Neural cell (in vitro differentiated cells): Measurements from ENCODE around the gene SLCO1B3. TPM values are rescaled to one million over a fixed set of nuclear protein-coding genes. Genes with fewer than 3 reads are reported as not detected.

Experiments used
- H2AFZ ChIP-seq: fragments of 200-600, 300-800 bp; sonication (generic), shearing (Covaris generic); 2 replicates; pipeline ENCODE4 v1.6.0; 2014; ENCODE audit warnings: low read depth, mild to moderate bottlenecking, antibody characterized with exemption, low read length, moderate library complexity
- H3F3A ChIP-seq: fragments of 200-600 bp; shearing (Covaris generic); 2 replicates; pipeline ENCODE4 v1.6.1; 2016; ENCODE audit warnings: mild to moderate bottlenecking, moderate library complexity, mixed read lengths, antibody characterized with exemption, low read length; ENCODE audit not compliant: insufficient read depth, poor library complexity, severe bottlenecking
- H3K27ac ChIP-seq: fragments of 200-600, 300-800 bp; sonication (generic), shearing (Covaris generic); 2 replicates; pipeline ENCODE4 v1.5.1; 2014; ENCODE audit warnings: mild to moderate bottlenecking, low read length, moderate library complexity
- H3K27me3 ChIP-seq: fragments of 300-800, 200-600 bp; sonication (generic), shearing (Covaris generic); 2 replicates; pipeline ENCODE4 v1.6.0; 2014; ENCODE audit warnings: mild to moderate bottlenecking, low read depth, low read length, moderate library complexity; ENCODE audit not compliant: insufficient read depth
- H3K36me3 ChIP-seq: fragments of 300-800, 200-600 bp; sonication (generic), shearing (Covaris generic); 2 replicates; pipeline ENCODE4 v1.5.1; 2014; ENCODE audit warnings: mild to moderate bottlenecking, antibody characterized with exemption, low read length, moderate library complexity; ENCODE audit not compliant: insufficient read depth
- H3K4me2 ChIP-seq: fragments of 300-800, 200-600 bp; sonication (generic), shearing (Covaris generic); 2 replicates; pipeline ENCODE4 v1.6.0; 2014; ENCODE audit warnings: mild to moderate bottlenecking, low read length
- H3K4me3 ChIP-seq: fragments of 300-800, 200-600 bp; sonication (generic), shearing (Covaris generic); 2 replicates; pipeline ENCODE4 v1.5.1; 2014; ENCODE audit warnings: mild to moderate bottlenecking, low read length, moderate library complexity
- H3K79me2 ChIP-seq: fragments of 200-600 bp; shearing (Covaris generic); replicated peaks from 2 replicates; pipeline ENCODE4 v1.6.0; 2014; ENCODE audit warnings: mild to moderate bottlenecking, low read length, moderate library complexity; ENCODE audit not compliant: insufficient read depth
- H3K9ac ChIP-seq: fragments of 300-800, 200-600 bp; sonication (generic), shearing (Covaris generic); 2 replicates; pipeline ENCODE4 v1.6.1; 2016; ENCODE audit warnings: mild to moderate bottlenecking, low read length, mixed read lengths
- H3K9me2 ChIP-seq: fragments of 200-600 bp; shearing (Covaris generic); 2 replicates; pipeline ENCODE4 v1.6.1; 2016; ENCODE audit warnings: mild to moderate bottlenecking, low read length, mixed read lengths; ENCODE audit not compliant: insufficient read depth
- H3K9me3 ChIP-seq: fragments of 200-600, 300-800 bp; sonication (generic), shearing (Covaris generic); 2 replicates; pipeline ENCODE4 v1.6.1; 2016; ENCODE audit warnings: mild to moderate bottlenecking, mixed run types, low read length, moderate library complexity, mixed read lengths
- H4K20me1 ChIP-seq: fragments of 200-600 bp; shearing (Covaris generic); 2 replicates; pipeline ENCODE4 v1.6.1; 2016; ENCODE audit warnings: mild to moderate bottlenecking, mixed run types; ENCODE audit not compliant: insufficient read depth
- EP300 ChIP-seq: fragments of 450-650 bp; conservative IDR thresholded peaks from 2 replicates; pipeline ENCODE4 v1.6.1; 2014; ENCODE audit warnings: antibody characterized with exemption, mild to moderate bottlenecking, moderate library complexity; ENCODE audit not compliant: poor library complexity, severe bottlenecking
- EZH2 ChIP-seq: fragments of 200-600, 300-800 bp; shearing (Covaris generic), sonication (generic); IDR thresholded peaks from 2 replicates; pipeline ENCODE4 v1.6.1; 2014; ENCODE audit warnings: antibody characterized with exemption, low read length, borderline replicate concordance, mild to moderate bottlenecking; ENCODE audit not compliant: insufficient read depth, poor library complexity, severe bottlenecking
- MXI1 ChIP-seq: fragments of 450-650 bp; conservative IDR thresholded peaks from 2 replicates; pipeline ENCODE4 v1.6.1; 2014; ENCODE audit warnings: antibody characterized with exemption, mild to moderate bottlenecking; ENCODE audit not compliant: poor library complexity, severe bottlenecking
- POLR2AphosphoS5 ChIP-seq: IDR thresholded peaks from 2 replicates; pipeline ENCODE4 v1.6.1; 2012
- RAD21 ChIP-seq: fragments of 450-650 bp; conservative IDR thresholded peaks from 2 replicates; pipeline ENCODE4 v1.6.1; 2014; ENCODE audit warnings: antibody characterized with exemption, mild to moderate bottlenecking, moderate library complexity
- SMC3 ChIP-seq: fragments of 450-650 bp; conservative IDR thresholded peaks from 2 replicates; pipeline ENCODE4 v1.6.1; 2014; ENCODE audit warnings: antibody characterized with exemption, mild to moderate bottlenecking, moderate library complexity; ENCODE audit not compliant: poor library complexity
- TAF1 ChIP-seq: IDR thresholded peaks from 2 replicates; pipeline ENCODE4 v1.6.1; 2012; ENCODE audit warnings: low read depth
- polyA plus RNA-seq: library from polyadenylated mRNA; depleted of rRNA; stranded (reverse); fragments of >200 nt; gene quantifications from 2 replicates; pipeline ENCODE4 v1.2.3, GENCODE V29; 2014
- TF ChIP-seq, protein P1 (sequence below): IDR thresholded peaks from 2 replicates; pipeline ENCODE4 v1.6.1; 2012; ENCODE audit warnings: borderline replicate concordance
- TF ChIP-seq, protein P2 (sequence below): fragments of 450-650 bp; IDR thresholded peaks from 2 replicates; pipeline ENCODE4 v1.5.1; 2014; ENCODE audit warnings: antibody characterized with exemption, mild to moderate bottlenecking, moderate library complexity; ENCODE audit not compliant: poor library complexity, severe bottlenecking

The SLCO1B3 gene
- polyA plus RNA-seq, 1 donor from 2014 or later = not detected

DNA sequence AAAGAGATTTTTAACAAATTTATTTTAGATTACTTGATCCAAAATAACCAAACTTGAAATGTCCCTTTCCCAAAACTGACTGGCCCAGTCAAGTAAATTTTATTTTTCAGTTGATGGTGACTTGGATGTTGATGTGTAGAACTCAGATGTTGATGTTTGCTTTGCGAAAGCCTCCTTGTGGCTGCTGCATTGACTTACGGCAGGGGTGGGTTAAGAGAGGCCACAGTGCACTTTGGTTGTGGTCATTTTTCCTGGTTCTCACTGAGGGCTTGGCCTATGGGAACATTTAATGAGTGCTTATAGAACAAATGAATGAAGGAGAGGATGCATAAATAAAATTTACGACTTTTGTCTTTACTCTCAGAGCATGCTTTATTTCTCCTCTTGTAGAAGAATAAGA, 52.6 kb downstream of the SLCO1B3 start:
- no peak overlapping the region for H2AFZ ChIP-seq
- no peak for TF ChIP-seq POLR2AphosphoS5
- no peaks in the 10 kb centered on the region for H3K79me2 ChIP-seq

DNA sequence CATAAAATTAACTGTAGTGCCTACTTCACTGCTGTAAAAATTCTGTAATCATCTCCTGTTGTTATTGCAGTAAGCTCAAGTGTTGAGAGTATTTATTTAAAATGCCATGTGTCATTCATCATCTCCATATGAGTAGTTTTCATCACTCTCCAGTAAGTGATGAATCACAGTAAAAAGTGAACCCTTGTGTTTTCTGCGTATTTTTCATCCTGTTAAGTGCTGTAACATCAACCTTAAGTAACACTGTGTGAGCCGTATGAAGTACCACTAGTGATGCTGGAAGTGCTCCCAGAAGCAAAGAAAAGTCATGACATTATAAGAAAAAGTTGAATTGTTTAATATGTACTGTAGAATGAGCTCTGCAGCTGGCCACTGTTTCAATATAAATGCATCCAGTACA, 55.4 kb downstream of the SLCO1B3 start:
- Histone ChIP-seq H3K27ac (no peak overlapping the region), H3K9me3 (no peaks in the 10 kb centered on the region), H3K36me3 (no peaks in the 10 kb centered on the region), H3K4me2 (no peak overlapping the region), H3K9ac (no peak overlapping the region), H4K20me1 (no peaks in the 10 kb centered on the region), H3K79me2 (no peaks in the 10 kb centered on the region), H3F3A (no peaks in the 10 kb centered on the region), H3K4me3 (no peak overlapping the region), H3K27me3 (no peaks in the 10 kb centered on the region), H3K9me2 (no peaks in the 10 kb centered on the region), H2AFZ (no peak overlapping the region)
- no peak for TF ChIP-seq POLR2AphosphoS5
- TF ChIP-seq, protein P1, sequence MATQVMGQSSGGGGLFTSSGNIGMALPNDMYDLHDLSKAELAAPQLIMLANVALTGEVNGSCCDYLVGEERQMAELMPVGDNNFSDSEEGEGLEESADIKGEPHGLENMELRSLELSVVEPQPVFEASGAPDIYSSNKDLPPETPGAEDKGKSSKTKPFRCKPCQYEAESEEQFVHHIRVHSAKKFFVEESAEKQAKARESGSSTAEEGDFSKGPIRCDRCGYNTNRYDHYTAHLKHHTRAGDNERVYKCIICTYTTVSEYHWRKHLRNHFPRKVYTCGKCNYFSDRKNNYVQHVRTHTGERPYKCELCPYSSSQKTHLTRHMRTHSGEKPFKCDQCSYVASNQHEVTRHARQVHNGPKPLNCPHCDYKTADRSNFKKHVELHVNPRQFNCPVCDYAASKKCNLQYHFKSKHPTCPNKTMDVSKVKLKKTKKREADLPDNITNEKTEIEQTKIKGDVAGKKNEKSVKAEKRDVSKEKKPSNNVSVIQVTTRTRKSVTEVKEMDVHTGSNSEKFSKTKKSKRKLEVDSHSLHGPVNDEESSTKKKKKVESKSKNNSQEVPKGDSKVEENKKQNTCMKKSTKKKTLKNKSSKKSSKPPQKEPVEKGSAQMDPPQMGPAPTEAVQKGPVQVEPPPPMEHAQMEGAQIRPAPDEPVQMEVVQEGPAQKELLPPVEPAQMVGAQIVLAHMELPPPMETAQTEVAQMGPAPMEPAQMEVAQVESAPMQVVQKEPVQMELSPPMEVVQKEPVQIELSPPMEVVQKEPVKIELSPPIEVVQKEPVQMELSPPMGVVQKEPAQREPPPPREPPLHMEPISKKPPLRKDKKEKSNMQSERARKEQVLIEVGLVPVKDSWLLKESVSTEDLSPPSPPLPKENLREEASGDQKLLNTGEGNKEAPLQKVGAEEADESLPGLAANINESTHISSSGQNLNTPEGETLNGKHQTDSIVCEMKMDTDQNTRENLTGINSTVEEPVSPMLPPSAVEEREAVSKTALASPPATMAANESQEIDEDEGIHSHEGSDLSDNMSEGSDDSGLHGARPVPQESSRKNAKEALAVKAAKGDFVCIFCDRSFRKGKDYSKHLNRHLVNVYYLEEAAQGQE = no peak
- no peak for TF ChIP-seq MXI1
- no peak for TF ChIP-seq EZH2
- TF ChIP-seq SMC3 = no peak
- TF ChIP-seq, protein P2, sequence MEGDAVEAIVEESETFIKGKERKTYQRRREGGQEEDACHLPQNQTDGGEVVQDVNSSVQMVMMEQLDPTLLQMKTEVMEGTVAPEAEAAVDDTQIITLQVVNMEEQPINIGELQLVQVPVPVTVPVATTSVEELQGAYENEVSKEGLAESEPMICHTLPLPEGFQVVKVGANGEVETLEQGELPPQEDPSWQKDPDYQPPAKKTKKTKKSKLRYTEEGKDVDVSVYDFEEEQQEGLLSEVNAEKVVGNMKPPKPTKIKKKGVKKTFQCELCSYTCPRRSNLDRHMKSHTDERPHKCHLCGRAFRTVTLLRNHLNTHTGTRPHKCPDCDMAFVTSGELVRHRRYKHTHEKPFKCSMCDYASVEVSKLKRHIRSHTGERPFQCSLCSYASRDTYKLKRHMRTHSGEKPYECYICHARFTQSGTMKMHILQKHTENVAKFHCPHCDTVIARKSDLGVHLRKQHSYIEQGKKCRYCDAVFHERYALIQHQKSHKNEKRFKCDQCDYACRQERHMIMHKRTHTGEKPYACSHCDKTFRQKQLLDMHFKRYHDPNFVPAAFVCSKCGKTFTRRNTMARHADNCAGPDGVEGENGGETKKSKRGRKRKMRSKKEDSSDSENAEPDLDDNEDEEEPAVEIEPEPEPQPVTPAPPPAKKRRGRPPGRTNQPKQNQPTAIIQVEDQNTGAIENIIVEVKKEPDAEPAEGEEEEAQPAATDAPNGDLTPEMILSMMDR = no peak
- no peak for TF ChIP-seq RAD21
- no peak for TF ChIP-seq TAF1
- no peak for TF ChIP-seq EP300

More for the DNA sequence above, 52.6 kb downstream of the SLCO1B3 start:
- no peak overlapping the region for H3K4me3 ChIP-seq
- no peaks in the 10 kb centered on the region for H4K20me1 ChIP-seq
- no peaks in the 10 kb centered on the region for H3K9me3 ChIP-seq
- no peak overlapping the region for H3K27ac ChIP-seq
- H3K27me3 ChIP-seq = no peaks in the 10 kb centered on the region
- H3F3A ChIP-seq = no peaks in the 10 kb centered on the region
- H3K4me2 ChIP-seq = no peak overlapping the region
- no peaks in the 10 kb centered on the region for H3K9me2 ChIP-seq
- H3K36me3 ChIP-seq = no peaks in the 10 kb centered on the region
- H3K9ac ChIP-seq = no peak overlapping the region

- Histone ChIP-seq H3K4me3 (no peak overlapping the region), H2AFZ (no peak overlapping the region), H3K4me2 (no peak overlapping the region), H3F3A (no peaks in the 10 kb centered on the region), H3K9me3 (no peaks in the 10 kb centered on the region), H3K79me2 (no peaks in the 10 kb centered on the region), H3K9me2 (no peaks in the 10 kb centered on the region), H4K20me1 (no peaks in the 10 kb centered on the region), H3K27me3 (no peaks in the 10 kb centered on the region), H3K27ac (no peak overlapping the region), H3K9ac (no peak overlapping the region), H3K36me3 (no peaks in the 10 kb centered on the region)
- TF ChIP-seq SMC3 = no peak
- TF ChIP-seq RAD21 = no peak
- no peak for TF ChIP-seq EP300
- no peak for TF ChIP-seq EZH2
- TF ChIP-seq, protein P1 = no peak
- no peak for TF ChIP-seq POLR2AphosphoS5
- no peak for TF ChIP-seq MXI1
- TF ChIP-seq, protein P2 = no peak
- TF ChIP-seq TAF1 = no peak
Observed at GRCh38 chr12:20868277-20868676, 57.8 kb downstream of the SLCO1B3 start.
